ENCODE results near the gene LDB1.

LDB1 gene

GRCh38 chr10:102117391-102118159, 2.6 kb downstream of the LDB1 start:
- no peak for DNase-seq (ENCODE audit: low read depth)
- TF ChIP-seq CTCF (conservative IDR thresholded peaks at IDR 0.05; ENCODE audit: low read depth, low read length): peak; percentile 17
- peak overlapping the region; percentile 84 for H3K4me3 ChIP-seq (ENCODE audit: low read length)

GRCh38 chr10:102116656-102117055, 3.5 kb downstream of the LDB1 start:
- H3K4me3 ChIP-seq (ENCODE audit: low read length): peak overlapping the region; percentile 84
- no peak for DNase-seq (ENCODE audit: low read depth)

GRCh38 chr10:102115775-102116174, 4.4 kb downstream of the LDB1 start:
- no peak for DNase-seq (ENCODE audit: low read depth)

More at GRCh38 chr10:102116656-102117055, 3.5 kb downstream of the LDB1 start:
- TF ChIP-seq CTCF (conservative IDR thresholded peaks at IDR 0.05; ENCODE audit: low read depth, low read length): no peak

GRCh38 chr10:102114861-102115618, 5.1 kb downstream of the LDB1 start:
- DNase-seq (ENCODE audit: low read depth): no peak
- peak overlapping the region; percentile 82 for H3K4me3 ChIP-seq (ENCODE audit: low read length)
- TF ChIP-seq CTCF (conservative IDR thresholded peaks at IDR 0.05; ENCODE audit: low read depth, low read length): no peak

More at GRCh38 chr10:102115775-102116174, 4.4 kb downstream of the LDB1 start:
- no peak for TF ChIP-seq CTCF (conservative IDR thresholded peaks at IDR 0.05; ENCODE audit: low read depth, low read length)
- H3K4me3 ChIP-seq (ENCODE audit: low read length): peak overlapping the region; percentile 13

- DNase-seq (ENCODE audit: low read depth): no peak
- H3K4me3 ChIP-seq (ENCODE audit: low read length): peak overlapping the region; percentile 82
- no peak for TF ChIP-seq CTCF (conservative IDR thresholded peaks at IDR 0.05; ENCODE audit: low read depth, low read length)
Observed at GRCh38 chr10:102113956-102114857, 6.0 kb downstream of the LDB1 start.

- DNase-seq (ENCODE audit: low read depth): no peak
- H3K4me3 ChIP-seq (ENCODE audit: low read length): peak overlapping the region; percentile 82
- TF ChIP-seq CTCF (conservative IDR thresholded peaks at IDR 0.05; ENCODE audit: low read depth, low read length): no peak
Observed at GRCh38 chr10:102113261-102113955, 6.8 kb downstream of the LDB1 start.
